Globus pallidus (tissue), 1 donor: ENCODE results near the gene CD81.

Experiments
- DNase-seq: peaks from one replicate; pipeline ENCODE4 v3.0.0-alpha.2; 2015; ENCODE audit warnings: low spot score

CD81 gene

GRCh38 chr11:2436521-2437031, 59.5 kb downstream of the CD81 start:
- DNase-seq = no peak

- no peak for DNase-seq
These were observed 60.4 kb downstream of the CD81 start for GRCh38 chr11:2437516-2437915.

DNA sequence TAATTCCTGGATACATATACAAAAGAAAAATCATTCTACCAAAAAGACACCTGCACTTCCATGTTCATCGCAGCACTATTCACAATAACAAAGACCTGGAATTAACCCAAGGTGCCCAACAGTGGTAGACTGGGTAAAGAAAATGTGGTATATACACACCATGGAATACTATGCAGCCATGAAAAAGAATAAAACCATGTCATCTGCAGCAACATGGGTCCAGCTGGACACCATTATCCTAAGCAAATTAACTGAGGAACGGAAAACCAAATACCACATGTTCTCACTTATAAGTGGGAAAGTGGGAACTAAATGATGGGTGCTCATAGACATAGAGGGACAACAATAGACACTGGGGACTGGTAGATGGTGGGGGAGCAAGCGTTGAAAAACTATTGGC, 62.7 kb downstream of the CD81 start:
- DNase-seq = no peak

- DNase-seq = no peak
These were observed 63.5 kb downstream of the CD81 start for GRCh38 chr11:2440646-2441045.

DNA sequence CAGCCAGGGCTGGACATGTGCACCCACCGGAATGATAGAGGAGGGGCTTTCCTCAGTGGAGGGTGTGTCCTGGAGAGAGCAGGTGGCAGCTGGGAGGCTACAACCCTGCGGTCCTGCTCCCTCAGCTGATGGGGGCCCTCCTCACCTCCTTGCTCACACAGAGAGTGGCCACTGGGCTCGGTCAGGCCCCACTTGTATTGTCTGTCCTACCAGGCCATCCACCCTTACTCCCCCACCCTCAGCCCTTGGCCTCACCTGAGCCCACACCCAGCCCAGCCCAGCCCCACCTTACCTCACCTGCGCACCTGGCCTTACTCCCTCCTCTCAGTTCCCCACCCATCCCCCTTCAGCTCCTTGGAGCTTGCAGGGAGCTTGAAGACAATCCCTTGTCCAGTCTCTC, 64.1 kb downstream of the CD81 start:
- DNase-seq = no peak

DNA sequence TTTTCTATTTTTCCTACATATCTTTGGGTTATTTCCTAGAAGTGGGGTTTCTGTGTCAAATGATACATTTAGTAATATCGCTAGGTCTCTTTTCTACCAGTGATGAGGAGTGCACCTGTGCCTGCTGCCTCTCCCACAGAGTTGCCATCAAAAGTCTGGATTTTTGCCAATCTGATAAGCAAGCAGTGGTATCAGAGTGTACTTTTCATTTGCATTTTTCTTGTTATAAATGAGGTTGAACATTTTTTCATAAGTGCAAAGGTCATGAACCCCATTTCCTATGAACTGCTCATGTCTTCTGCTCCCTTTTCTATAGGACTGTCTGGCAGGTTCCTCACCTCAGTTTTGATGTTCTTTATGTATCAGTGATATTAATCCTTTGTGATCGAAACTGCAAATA, 65.5 kb downstream of the CD81 start:
- DNase-seq = no peak

DNA sequence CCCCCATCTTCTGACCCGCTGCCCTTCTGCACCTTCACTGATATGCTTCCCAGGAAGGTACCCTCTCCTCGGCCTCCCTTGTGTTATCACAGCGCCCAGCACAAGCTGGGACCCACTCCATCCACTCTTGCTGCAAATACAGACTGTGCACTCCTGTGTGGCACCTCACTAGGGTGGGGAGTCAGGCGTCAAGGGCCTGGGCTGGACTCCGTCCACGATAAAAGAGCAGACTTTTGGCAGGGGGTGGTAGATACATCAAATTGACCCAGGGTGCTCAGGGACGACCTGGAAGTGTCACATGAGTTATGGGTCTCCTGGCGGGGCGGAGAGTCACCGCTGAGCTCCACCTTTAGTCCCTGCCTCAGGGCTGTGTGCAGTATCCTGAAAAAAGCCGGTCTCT, 66.3 kb downstream of the CD81 start:
- no peak for DNase-seq

DNA sequence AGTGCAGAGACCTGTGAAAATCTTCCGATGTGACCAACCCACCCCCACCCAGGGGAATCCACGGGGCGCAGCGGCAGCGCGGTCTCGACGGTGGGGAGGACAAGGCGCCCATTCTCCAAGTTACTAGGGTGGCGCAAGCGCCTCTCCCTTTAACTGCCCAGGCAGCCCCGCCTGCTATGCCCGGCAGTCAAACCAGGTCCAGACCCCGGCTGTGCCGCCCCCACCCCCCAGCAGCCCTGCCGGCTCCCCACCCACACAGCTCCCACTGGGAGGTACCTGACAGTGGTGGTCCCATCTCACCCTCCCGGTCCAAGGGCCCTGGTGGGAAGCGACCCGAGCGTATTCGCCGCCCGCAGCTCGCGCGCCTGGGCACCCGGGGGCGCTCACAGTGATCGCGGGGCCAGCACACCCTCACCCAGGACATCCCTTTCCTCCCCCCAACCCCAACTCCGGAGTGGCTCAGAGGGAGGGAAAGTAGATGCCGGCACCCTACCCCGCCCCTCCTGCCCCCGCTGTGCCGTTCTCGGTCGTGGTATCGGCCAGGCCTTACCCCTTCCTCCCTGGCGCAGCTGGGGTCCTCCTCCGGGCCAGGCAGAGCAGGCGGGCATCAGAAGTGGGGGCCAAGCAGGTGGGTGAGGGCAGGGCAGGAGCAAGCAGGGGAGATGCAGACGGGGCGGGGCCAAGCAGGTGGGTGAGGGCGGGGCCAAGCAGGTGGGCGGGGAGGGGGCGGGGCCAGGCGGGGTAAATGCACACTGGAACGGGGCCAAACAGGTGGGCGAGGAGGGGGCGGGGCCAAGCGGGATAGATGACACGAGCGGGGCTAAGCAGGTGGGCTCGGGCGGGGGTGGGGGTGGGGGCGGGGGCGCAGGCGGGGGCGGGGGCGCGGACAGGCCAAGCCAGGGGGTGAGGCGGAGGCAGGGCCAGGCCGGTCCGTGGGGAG, 67.0 kb downstream of the CD81 start, which contains the start of gene TRPM5:
TRPM5 (minus strand) TSS at position 634 of the 940 bp plus-strand sequence. CDS start 21,478 bp downstream, outside the sequence.
- no peak for DNase-seq

DNA sequence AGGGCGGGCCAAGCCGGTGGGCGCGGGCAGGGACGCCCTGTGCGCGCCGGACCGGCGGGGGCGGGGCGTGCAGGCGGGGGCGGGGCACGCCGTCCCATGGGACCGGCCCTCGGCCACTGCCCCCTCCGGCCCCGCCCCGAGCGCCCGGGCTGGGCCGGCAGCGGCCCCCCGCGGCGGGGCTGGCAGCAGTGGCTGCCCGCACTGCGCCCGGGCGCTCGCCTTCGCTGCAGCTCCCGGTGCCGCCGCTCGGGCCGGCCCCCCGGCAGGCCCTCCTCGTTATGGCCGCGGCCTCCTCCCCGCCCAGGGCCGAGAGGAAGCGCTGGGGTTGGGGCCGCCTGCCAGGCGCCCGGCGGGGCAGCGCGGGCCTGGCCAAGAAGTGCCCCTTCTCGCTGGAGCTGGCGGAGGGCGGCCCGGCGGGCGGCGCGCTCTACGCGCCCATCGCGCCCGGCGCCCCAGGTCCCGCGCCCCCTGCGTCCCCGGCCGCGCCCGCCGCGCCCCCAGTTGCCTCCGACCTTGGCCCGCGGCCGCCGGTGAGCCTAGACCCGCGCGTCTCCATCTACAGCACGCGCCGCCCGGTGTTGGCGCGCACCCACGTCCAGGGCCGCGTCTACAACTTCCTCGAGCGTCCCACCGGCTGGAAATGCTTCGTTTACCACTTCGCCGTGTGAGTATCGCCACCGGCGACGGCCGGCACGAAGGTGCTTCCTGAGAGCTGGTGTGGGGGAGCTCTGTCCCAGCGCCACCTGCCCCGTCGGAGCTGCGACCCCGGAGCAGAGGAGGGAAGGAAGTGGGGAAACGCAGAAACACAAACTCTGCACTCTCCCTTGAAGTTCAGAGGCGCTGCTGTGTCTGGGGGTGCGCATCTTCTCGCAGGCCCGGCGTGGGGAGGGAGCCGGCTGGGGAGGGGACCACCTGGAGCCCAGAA, 68.0 kb downstream of the CD81 start, which contains the start of gene KCNQ1:
KCNQ1 (plus strand) TSS at position 188 of the 925 bp plus-strand sequence; CDS start at position 279, 91 bp downstream.
- DNase-seq = peak; percentile 9

DNA sequence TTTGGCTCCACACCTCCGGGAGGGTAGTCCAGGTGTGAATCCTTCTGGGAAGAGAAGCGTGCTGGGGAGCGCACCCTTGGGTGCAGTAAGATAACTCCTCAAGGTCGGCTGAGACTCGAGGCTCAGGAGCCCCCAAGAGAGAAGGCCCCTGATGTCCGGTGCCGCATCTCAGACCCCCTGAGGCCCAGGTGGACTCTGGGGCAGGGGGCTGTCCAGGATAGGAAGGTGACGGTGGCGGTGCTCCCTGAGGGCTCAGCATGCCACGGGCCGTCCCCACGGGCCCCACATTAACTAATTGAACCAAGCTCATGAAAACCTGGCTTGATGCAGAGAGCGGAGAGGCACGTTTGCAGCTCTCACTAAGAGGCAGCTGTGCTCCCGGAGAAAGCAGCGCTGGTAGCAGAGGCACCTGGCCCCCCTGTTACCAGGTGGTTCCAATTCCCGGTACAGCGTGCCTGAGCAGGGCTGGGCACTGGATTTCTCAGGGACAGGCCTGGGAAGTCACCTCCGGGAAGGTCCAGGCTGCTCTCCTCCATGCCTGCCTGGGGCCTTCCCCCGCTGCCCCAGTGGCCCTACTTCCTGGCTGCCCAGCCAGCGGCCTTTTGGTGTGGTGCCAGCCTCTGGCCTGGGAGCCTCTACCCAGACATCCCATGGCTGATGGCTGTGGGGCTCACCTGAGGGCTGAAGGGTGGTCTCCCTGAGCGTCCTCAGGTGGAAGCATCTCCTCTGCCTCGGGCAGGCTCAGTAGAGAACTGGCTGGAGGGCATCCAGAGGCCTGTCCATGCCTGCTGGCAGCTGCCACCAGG, 68.8 kb downstream of the CD81 start:
- no peak for DNase-seq

DNA sequence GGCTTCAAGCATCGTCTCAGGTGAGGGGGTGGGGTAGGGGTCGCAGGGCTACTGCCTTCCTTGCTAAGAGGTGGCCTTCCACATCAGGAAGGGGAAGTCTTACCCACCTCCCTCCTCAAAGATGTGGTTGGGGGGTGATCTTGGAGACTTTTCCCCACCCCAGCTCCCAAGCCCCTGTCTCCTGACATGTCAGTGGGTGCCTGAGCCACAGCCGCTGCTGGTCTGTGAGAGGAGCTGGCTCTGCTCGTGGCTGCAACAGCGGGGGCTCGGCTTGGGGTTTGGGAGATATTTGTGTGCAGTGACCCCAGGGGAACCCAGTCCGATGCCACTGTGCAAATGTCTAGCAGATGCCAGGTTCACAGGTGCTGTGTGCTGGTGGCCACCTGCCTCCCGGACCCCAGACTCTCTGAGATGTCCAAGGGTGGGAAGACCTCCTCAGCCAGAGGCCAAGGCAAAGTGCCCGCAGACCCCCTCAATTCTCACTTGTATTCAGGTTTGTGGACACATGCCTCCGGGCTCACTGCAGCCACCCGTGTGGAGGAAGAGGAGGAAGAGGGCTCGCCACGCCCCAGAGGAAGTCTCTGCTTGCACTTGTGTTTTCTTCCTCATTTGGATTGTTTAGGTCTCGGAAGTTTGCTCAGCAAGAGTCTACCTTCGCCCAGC, 69.6 kb downstream of the CD81 start:
- peak; percentile 18 for DNase-seq
